OCI-LY3 (cell line): ENCODE measurements around the gene CISH.

Experiments used
- EZH2phosphoT487 ChIP-seq: fragments of 200-600 bp; shearing (Covaris generic); IDR thresholded peaks from 2 replicates; pipeline ENCODE4 v1.6.1; 2018; ENCODE audit warnings: antibody characterized with exemption, mixed run types, low read depth
- TF ChIP-seq, protein P1 (sequence below): fragments of 200-600, 300-600 bp; sonication (generic); IDR thresholded peaks from 2 replicates; pipeline ENCODE4 v1.5.1; 2014; ENCODE audit warnings: antibody characterized with exemption, low read length, low read depth

DNA sequence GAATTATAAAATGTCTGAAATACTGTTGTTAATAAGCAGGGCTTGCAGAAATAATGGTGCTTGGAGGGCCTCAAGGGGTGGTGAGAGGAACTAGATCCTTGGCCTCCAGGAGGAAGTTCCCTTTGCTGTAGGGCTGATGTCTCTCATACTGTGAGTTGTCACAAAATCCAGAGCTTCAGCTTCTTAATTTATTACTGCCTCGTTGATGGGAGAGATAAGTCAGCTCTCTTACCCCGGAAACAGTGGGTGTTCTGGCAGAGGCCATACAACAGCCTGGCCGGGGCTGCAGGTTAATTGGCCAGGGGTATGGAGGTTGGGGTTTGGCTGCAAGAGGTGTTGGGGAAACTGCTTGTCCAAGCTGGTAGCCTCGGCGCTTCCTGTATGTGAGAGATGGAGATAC is 20.9 kb upstream of the CISH start:
- TF ChIP-seq, protein P1, sequence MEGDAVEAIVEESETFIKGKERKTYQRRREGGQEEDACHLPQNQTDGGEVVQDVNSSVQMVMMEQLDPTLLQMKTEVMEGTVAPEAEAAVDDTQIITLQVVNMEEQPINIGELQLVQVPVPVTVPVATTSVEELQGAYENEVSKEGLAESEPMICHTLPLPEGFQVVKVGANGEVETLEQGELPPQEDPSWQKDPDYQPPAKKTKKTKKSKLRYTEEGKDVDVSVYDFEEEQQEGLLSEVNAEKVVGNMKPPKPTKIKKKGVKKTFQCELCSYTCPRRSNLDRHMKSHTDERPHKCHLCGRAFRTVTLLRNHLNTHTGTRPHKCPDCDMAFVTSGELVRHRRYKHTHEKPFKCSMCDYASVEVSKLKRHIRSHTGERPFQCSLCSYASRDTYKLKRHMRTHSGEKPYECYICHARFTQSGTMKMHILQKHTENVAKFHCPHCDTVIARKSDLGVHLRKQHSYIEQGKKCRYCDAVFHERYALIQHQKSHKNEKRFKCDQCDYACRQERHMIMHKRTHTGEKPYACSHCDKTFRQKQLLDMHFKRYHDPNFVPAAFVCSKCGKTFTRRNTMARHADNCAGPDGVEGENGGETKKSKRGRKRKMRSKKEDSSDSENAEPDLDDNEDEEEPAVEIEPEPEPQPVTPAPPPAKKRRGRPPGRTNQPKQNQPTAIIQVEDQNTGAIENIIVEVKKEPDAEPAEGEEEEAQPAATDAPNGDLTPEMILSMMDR = no peak
- TF ChIP-seq EZH2phosphoT487 = no peak
